ENCODE results near the gene AQP12A.

DNA sequence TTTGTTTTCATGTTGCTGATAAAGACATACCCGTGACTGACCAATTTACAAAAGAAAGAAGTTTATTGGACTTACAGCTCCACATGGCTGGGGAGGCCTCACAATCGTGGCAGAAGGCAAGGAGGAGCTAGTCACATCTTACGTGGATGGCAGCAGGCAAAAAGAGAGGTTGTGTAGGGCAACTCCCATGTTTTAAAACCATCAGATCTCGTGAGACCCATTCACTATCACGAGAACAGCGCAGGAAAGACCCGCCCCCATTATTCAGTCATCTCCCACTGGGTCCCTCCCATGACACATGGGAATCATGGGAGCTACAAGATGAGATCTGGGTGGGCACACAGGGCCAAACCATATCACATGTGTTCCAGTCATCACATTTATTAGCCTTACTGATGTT, 16.8 kb downstream of the AQP12A start:
- TF ChIP-seq, protein P1, sequence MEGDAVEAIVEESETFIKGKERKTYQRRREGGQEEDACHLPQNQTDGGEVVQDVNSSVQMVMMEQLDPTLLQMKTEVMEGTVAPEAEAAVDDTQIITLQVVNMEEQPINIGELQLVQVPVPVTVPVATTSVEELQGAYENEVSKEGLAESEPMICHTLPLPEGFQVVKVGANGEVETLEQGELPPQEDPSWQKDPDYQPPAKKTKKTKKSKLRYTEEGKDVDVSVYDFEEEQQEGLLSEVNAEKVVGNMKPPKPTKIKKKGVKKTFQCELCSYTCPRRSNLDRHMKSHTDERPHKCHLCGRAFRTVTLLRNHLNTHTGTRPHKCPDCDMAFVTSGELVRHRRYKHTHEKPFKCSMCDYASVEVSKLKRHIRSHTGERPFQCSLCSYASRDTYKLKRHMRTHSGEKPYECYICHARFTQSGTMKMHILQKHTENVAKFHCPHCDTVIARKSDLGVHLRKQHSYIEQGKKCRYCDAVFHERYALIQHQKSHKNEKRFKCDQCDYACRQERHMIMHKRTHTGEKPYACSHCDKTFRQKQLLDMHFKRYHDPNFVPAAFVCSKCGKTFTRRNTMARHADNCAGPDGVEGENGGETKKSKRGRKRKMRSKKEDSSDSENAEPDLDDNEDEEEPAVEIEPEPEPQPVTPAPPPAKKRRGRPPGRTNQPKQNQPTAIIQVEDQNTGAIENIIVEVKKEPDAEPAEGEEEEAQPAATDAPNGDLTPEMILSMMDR (IDR thresholded peaks at IDR 0.05; ENCODE audit: borderline replicate concordance, extremely low read depth, low read length, poor library complexity, severe bottlenecking) = no peak
- no peak for TF ChIP-seq EZH2 (IDR thresholded peaks at IDR 0.05; ENCODE audit: borderline replicate concordance, low read depth, low read length, severe bottlenecking)
